Activated CD8-positive, alpha-beta memory T cell treated with anti-CD3 and anti-CD28 coated beads, Interleukin-2, amount 50 U/mL, for 24 hours (primary cell): ENCODE results near the gene SMIM11.
"Not testable (repeated sequence)": the region's sequence is repeated elsewhere in the genome, so short reads cannot be mapped to it uniquely, and the experiment has no call there.

ENCODE experiments used
- DNase-seq: peaks from one replicate; pipeline ENCODE4 v3.0.0-alpha.2; 2020; ENCODE audit errors: extremely low read depth

Gene SMIM11

GRCh38 chr21:34354836-34355235, 20.5 kb upstream of the SMIM11 start:
- DNase-seq = no peak

- no peak for DNase-seq
Observed at GRCh38 chr21:34355570-34355969, 19.7 kb upstream of the SMIM11 start.

- DNase-seq = no peak
Observed at GRCh38 chr21:34357889-34358288, 17.4 kb upstream of the SMIM11 start.

- DNase-seq = no peak
Observed at GRCh38 chr21:34358866-34359265, 16.4 kb upstream of the SMIM11 start.

GRCh38 chr21:34360488-34361241, 14.6 kb upstream of the SMIM11 start:
- no peak for DNase-seq

GRCh38 chr21:34362136-34362444, 13.2 kb upstream of the SMIM11 start:
- DNase-seq = no peak

- DNase-seq = no peak
Observed at GRCh38 chr21:34362670-34363069, 12.6 kb upstream of the SMIM11 start.

- DNase-seq = no peak
Observed at GRCh38 chr21:34363733-34364132, 11.6 kb upstream of the SMIM11 start, which contains the start of gene KCNE2. TSS of gene KCNE2 (plus strand) at chr21:34364006. CDS start at chr21:34370479, 6,473 bp downstream.

- no peak for DNase-seq
Observed at GRCh38 chr21:34364921-34365320, 10.4 kb upstream of the SMIM11 start.

- no peak for DNase-seq
Observed at GRCh38 chr21:34365809-34366208, 9.5 kb upstream of the SMIM11 start.

GRCh38 chr21:34367320-34367935, 7.9 kb upstream of the SMIM11 start:
- no peak for DNase-seq

GRCh38 chr21:34369741-34370140, 5.6 kb upstream of the SMIM11 start:
- DNase-seq = no peak

- DNase-seq = no peak
Observed at GRCh38 chr21:34372321-34372720, 3.0 kb upstream of the SMIM11 start.

GRCh38 chr21:34374462-34374861, 845 bp upstream of the SMIM11 start:
- DNase-seq = not testable (repeated sequence)

- DNase-seq = not testable (repeated sequence)
Observed at GRCh38 chr21:34375619-34375972, 289 bp downstream of the SMIM11 start.

GRCh38 chr21:34383138-34383537, 7.8 kb downstream of the SMIM11 start:
- DNase-seq = not testable (repeated sequence)

GRCh38 chr21:34383724-34384415, 8.6 kb downstream of the SMIM11 start:
- not testable (repeated sequence) for DNase-seq

GRCh38 chr21:34400522-34400921, 25.2 kb downstream of the SMIM11 start:
- DNase-seq = not testable (repeated sequence)

GRCh38 chr21:34404742-34405141, 29.4 kb downstream of the SMIM11 start:
- not testable (repeated sequence) for DNase-seq

- DNase-seq = not testable (repeated sequence)
Observed at GRCh38 chr21:34405686-34406085, 30.4 kb downstream of the SMIM11 start.

- DNase-seq = not testable (repeated sequence)
Observed at GRCh38 chr21:34406102-34406501, 30.8 kb downstream of the SMIM11 start.

GRCh38 chr21:34406676-34407075, 31.4 kb downstream of the SMIM11 start:
- DNase-seq = not testable (repeated sequence)

- DNase-seq = not testable (repeated sequence)
Observed at GRCh38 chr21:34407294-34407693, 32.0 kb downstream of the SMIM11 start.
